IMR-90 (cell line): ENCODE measurements around the gene PARVG. TPM values are rescaled to one million over a fixed set of nuclear protein-coding genes. Genes with fewer than 3 reads are reported as not detected.

Source experiments
- ATAC-seq: fragments of 200-7000 bp; cut with Tn5 transposase; 2 replicates; pipeline ENCODE4 v1.9.1; 2020; ENCODE audit warnings: low read depth, mild to moderate bottlenecking, moderate library complexity
- BruUV-seq: library from RNA; stranded (reverse); fragments of 400-500 nt; replicated peaks from 2 replicates; lab custom pipeline; 2021; lab: Mats Ljungman, UMichigan
- CTCF ChIA-PET: fragments of 300-600 bp; formaldehyde crosslinking; extraction: SDS; loops from one replicate; lab custom pipeline; 2021; ENCODE audit warnings: antibody characterized with exemption; lab: Yijun Ruan, JAX
- POLR2A ChIA-PET: fragments of 300-600 bp; sonication (Branson Sonifier 250); formaldehyde crosslinking; loops from one replicate; lab custom pipeline; 2022; ENCODE audit warnings: antibody characterized with exemption; ENCODE audit not compliant: unreplicated experiment; lab: Charles Lee
- DNase-seq: peaks from one replicate; pipeline ENCODE4 v3.0.0; 2013
- H2AFZ ChIP-seq: replicated peaks from 2 replicates; pipeline ENCODE3; 2013; ENCODE audit warnings: low read length, mild to moderate bottlenecking; ENCODE audit not compliant: poor library complexity
- H2AK5ac ChIP-seq: 2 replicates; pipeline ENCODE4 v1.6.1; 2013; ENCODE audit warnings: low read depth, low read length, inconsistent platforms
- H2AK9ac ChIP-seq: replicated peaks from 2 replicates; pipeline ENCODE3; 2013; ENCODE audit warnings: mild to moderate bottlenecking, low read depth, low read length, moderate library complexity; ENCODE audit not compliant: poor library complexity
- H2BK120ac ChIP-seq: 2 replicates; pipeline ENCODE4 v1.6.1; 2013; ENCODE audit warnings: low read depth, low read length, inconsistent platforms
- H2BK15ac ChIP-seq: 3 replicates; pipeline ENCODE4 v1.6.1; 2013; ENCODE audit warnings: low read depth, low read length, inconsistent platforms
- H2BK20ac ChIP-seq: 2 replicates; pipeline ENCODE4 v1.6.1; 2013; ENCODE audit warnings: low read depth, mild to moderate bottlenecking, inconsistent platforms, low read length, moderate library complexity
- H2BK5ac ChIP-seq: 2 replicates; pipeline ENCODE4 v1.6.1; 2013; ENCODE audit warnings: mild to moderate bottlenecking, low read depth, low read length, inconsistent platforms; ENCODE audit not compliant: poor library complexity, severe bottlenecking
- H3K14ac ChIP-seq: replicated peaks from 2 replicates; pipeline ENCODE4 v1.6.1; 2013; ENCODE audit warnings: low read depth, low read length, inconsistent platforms
- H3K18ac ChIP-seq: 2 replicates; pipeline ENCODE4 v1.6.1; 2013; ENCODE audit warnings: low read depth, low read length, control low read depth
- H3K23ac ChIP-seq: 2 replicates; pipeline ENCODE4 v1.6.1; 2013; ENCODE audit warnings: low read depth, low read length, inconsistent platforms
- H3K27ac ChIP-seq: 2 replicates; pipeline ENCODE4 v1.5.1; 2013; ENCODE audit warnings: mild to moderate bottlenecking, control low read depth, low read length; ENCODE audit not compliant: insufficient read depth
- H3K27me3 ChIP-seq: 2 replicates; pipeline ENCODE4 v1.6.1; 2013; ENCODE audit warnings: low read length; ENCODE audit not compliant: control insufficient read depth, insufficient read depth
- H3K36me3 ChIP-seq: 2 replicates; pipeline ENCODE4 v1.6.1; 2013; ENCODE audit warnings: low read length, mixed read lengths; ENCODE audit not compliant: control insufficient read depth, insufficient read depth
- H3K4ac ChIP-seq: 2 replicates; pipeline ENCODE4 v1.6.1; 2013; ENCODE audit warnings: low read depth, low read length, inconsistent platforms
- H3K4me1 ChIP-seq: 2 replicates; pipeline ENCODE4 v1.6.1; 2013; ENCODE audit warnings: low read length, mixed read lengths; ENCODE audit not compliant: control insufficient read depth, insufficient read depth
- H3K4me2 ChIP-seq: 2 replicates; pipeline ENCODE4 v1.6.1; 2013; ENCODE audit warnings: low read depth, mild to moderate bottlenecking, control low read depth, low read length, moderate library complexity
- H3K4me3 ChIP-seq: 2 replicates; pipeline ENCODE4 v1.5.1; 2013; ENCODE audit warnings: low read depth, mild to moderate bottlenecking, control low read depth, low read length, moderate library complexity; ENCODE audit not compliant: insufficient read depth
- H3K56ac ChIP-seq: 2 replicates; pipeline ENCODE4 v1.6.1; 2013; ENCODE audit warnings: low read length, inconsistent platforms; ENCODE audit not compliant: insufficient read depth; ENCODE audit errors: extremely low read depth
- H3K79me1 ChIP-seq, 2 experiments: 2 replicates each; pipeline ENCODE4 v1.6.1; 2013; ENCODE audit warnings: low read length in 2 of 2, inconsistent platforms in 1 of 2, low read depth in 1 of 2
- H3K9ac ChIP-seq: 2 replicates; pipeline ENCODE4 v1.6.1; 2013; ENCODE audit warnings: low read depth, low read length, control low read depth
- H3K9me1 ChIP-seq: 2 replicates; pipeline ENCODE4 v1.6.1; 2013; ENCODE audit warnings: low read length, inconsistent platforms; ENCODE audit not compliant: insufficient read depth
- H3K9me3 ChIP-seq: 2 replicates; pipeline ENCODE4 v1.6.1; 2013; ENCODE audit warnings: low read length; ENCODE audit not compliant: control insufficient read depth, insufficient read depth
- H4K20me1 ChIP-seq: 2 replicates; pipeline ENCODE4 v1.6.1; 2013; ENCODE audit warnings: low read length, inconsistent platforms; ENCODE audit not compliant: insufficient read depth
- H4K5ac ChIP-seq: 2 replicates; pipeline ENCODE4 v1.6.1; 2013; ENCODE audit warnings: mild to moderate bottlenecking, low read depth, low read length, control low read depth
- H4K8ac ChIP-seq, 2 experiments: 2 replicates each; pipeline ENCODE4 v1.6.1; 2013; ENCODE audit warnings: low read depth in 2 of 2, low read length in 2 of 2, control low read depth in 1 of 2, inconsistent platforms in 1 of 2
- H4K91ac ChIP-seq: 2 replicates; pipeline ENCODE4 v1.6.1; 2013; ENCODE audit warnings: low read depth, low read length, inconsistent platforms; ENCODE audit not compliant: insufficient read depth
- BHLHE40 ChIP-seq: fragments of 150-350 bp; IDR thresholded peaks from 2 replicates; pipeline ENCODE4 v1.6.1; 2016; ENCODE audit warnings: mild to moderate bottlenecking, low read depth, low read length
- CEBPB ChIP-seq: IDR thresholded peaks from 2 replicates; pipeline ENCODE4 v1.6.1; 2012; ENCODE audit warnings: low read depth, low read length, improper control_type of control experiment
- MAFK ChIP-seq: IDR thresholded peaks from 2 replicates; pipeline ENCODE4 v1.6.1; 2012; ENCODE audit warnings: low read depth, low read length, improper control_type of control experiment
- MAZ ChIP-seq: IDR thresholded peaks from 2 replicates; pipeline ENCODE4 v1.6.1; 2012; ENCODE audit warnings: low read depth, mild to moderate bottlenecking, low read length, improper control_type of control experiment, moderate library complexity, borderline replicate concordance
- MXI1 ChIP-seq: IDR thresholded peaks from 2 replicates; pipeline ENCODE4 v1.6.1; 2012; ENCODE audit warnings: low read depth, mild to moderate bottlenecking, low read length, moderate library complexity, borderline replicate concordance
- POLR2A ChIP-seq: IDR thresholded peaks from 2 replicates; pipeline ENCODE4 v1.6.1; 2012; ENCODE audit warnings: mild to moderate bottlenecking, low read depth, low read length
- RCOR1 ChIP-seq: IDR thresholded peaks from 2 replicates; pipeline ENCODE4 v1.6.1; 2012; ENCODE audit warnings: mild to moderate bottlenecking, low read length, improper control_type of control experiment; ENCODE audit not compliant: insufficient replicate concordance
- RFX5 ChIP-seq: IDR thresholded peaks from 2 replicates; pipeline ENCODE4 v1.8.0; 2012; ENCODE audit warnings: low read depth, mild to moderate bottlenecking, low read length, moderate library complexity
- USF2 ChIP-seq: fragments of 150-350 bp; IDR thresholded peaks from 2 replicates; pipeline ENCODE4 v1.6.1; 2017; ENCODE audit warnings: mild to moderate bottlenecking, antibody characterized with exemption, low read length, low read depth
- WGBS, 2 experiments: methylation state at CpG; one replicate each; pipeline versions ENCODE4 v1.1.5 to v1.1.7; 2013; ENCODE audit warnings: missing lambda C conversion rate in 2 of 2; ENCODE audit not compliant: insufficient read length in 1 of 2; ENCODE audit errors: extremely low coverage in 2 of 2; 5-methylcytosine and 5-hydroxymethylcytosine counted together
- dilution Hi-C: fragments of 300-500 bp; cut with HindIII; formaldehyde crosslinking; loops from one replicate; pipeline ENCODE4 v1.14.3; 2018; ENCODE audit warnings: low sequenced_read_pairs; ENCODE audit not compliant: unreplicated experiment
- in situ Hi-C: fragments of 300-500 bp; cut with MboI; formaldehyde crosslinking; loops from 3 replicates; pipeline ENCODE4 v1.14.3; 2019; ENCODE audit warnings: low sequenced_read_pairs, inconsistent platforms, mixed read lengths
- intact Hi-C: fragments of 100-400 bp; cut with micrococcal nuclease; formaldehyde crosslinking; loops from 2 replicates; pipeline ENCODE4 v1.10.0; 2022
- polyA plus RNA-seq, 3 experiments: library from polyadenylated mRNA; depleted of rRNA; stranded (reverse); fragments of >200 nt; gene quantifications; 2 replicates each; pipeline ENCODE4 v1.2.3, GENCODE V29; 2012; ENCODE audit warnings: low replicate concordance in 1 of 3
- total RNA-seq: library from RNA; depleted of rRNA; stranded (reverse); fragments of >200 nt; gene quantifications from 2 replicates; pipeline ENCODE4 v1.2.3, GENCODE V29; 2012

Gene PARVG
- total and polyA plus RNA-seq, 2 of the 4 experiments (the other 2 are of a cell fraction): not detected

DNA sequence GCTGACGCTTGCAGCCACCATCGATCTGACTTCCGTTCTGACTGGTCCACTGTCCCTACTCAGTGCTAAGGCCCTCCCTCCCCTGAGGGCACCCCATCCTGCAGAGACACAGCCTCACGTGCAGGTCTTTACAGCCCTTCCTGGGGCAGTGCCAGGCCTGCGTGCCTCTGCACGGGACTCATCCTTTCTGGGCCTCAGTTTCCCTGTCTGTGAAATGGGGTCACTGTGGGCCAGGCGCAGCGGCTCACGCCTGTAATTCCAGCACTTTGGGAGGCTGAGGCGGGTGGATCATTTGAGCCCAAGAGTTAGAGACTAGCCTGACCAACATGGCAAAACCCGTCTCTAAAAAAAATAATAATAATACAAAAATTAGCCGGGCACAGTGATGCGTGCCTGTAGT is 17.8 kb upstream of the PARVG start:
- Histone ChIP-seq H3K18ac (no peak overlapping the region), H3K27me3 (no peaks in the 10 kb centered on the region), H4K8ac (no peak overlapping the region), H2AK9ac (no peak overlapping the region), H4K5ac (no peak overlapping the region), H3K27ac (no peak overlapping the region), H3K36me3 (peaks cover 1% of the 10 kb centered on the region; the same call in 1 of the 2 replicates), H4K91ac (no peak overlapping the region), H3K56ac (no peak overlapping the region), H3K9me1 (no peaks in the 10 kb centered on the region), H2BK20ac (no peak overlapping the region), H3K79me1 (no peaks in the 10 kb centered on the region), H3K14ac (no peak overlapping the region), H3K4me1 (peaks cover 2% of the 10 kb centered on the region; the same call in 1 of the 2 replicates), H2AFZ (no peak overlapping the region), H2AK5ac (no peak overlapping the region), H3K4me3 (no peak overlapping the region), H2BK120ac (no peak overlapping the region), H2BK5ac (no peak overlapping the region), H3K9ac (no peak overlapping the region), H3K4ac (no peak overlapping the region), H3K9me3 (no peaks in the 10 kb centered on the region), H3K4me2 (no peak overlapping the region), H3K23ac (no peak overlapping the region), H4K20me1 (no peaks in the 10 kb centered on the region), H2BK15ac (no peak overlapping the region)
- dilution Hi-C loops: no loop called here
- BruUV-seq: no TSS peak
- in situ Hi-C loops: no loop called here
- CTCF ChIA-PET: interaction anchor here (0.7 kb wide), 1 partner anchor 1128 kb away, joined by 3 read pairs; no protein-coding TSS in a partner anchor
- DNase-seq (no peak), ATAC-seq (no peak)
- no peak for TF ChIP-seq POLR2A
- TF ChIP-seq CEBPB: no peak
- no peak for TF ChIP-seq RCOR1
- TF ChIP-seq BHLHE40: no peak
- TF ChIP-seq MAFK: no peak
- TF ChIP-seq RFX5: no peak
- TF ChIP-seq MXI1: no peak
- TF ChIP-seq USF2: no peak
- no peak for TF ChIP-seq MAZ
- 79% methylated on average over 3 of the region's 13 CpGs; no CpG with 5 or more reads in 1 of the 2 experiments for WGBS, 2 experiments
- POLR2A ChIA-PET: interaction anchor here (0.6 kb wide), 1 partner anchor 158 kb away, joined by 7 read pairs; no protein-coding TSS in a partner anchor
- intact Hi-C loops: no loop called here
